ENCODE measurements around the gene EHD2. TPM values are rescaled to one million over a fixed set of nuclear protein-coding genes. Genes with fewer than 3 reads are reported as not detected.

The EHD2 gene
- total RNA-seq, 1 experiment from 2014 or later: 60.5 TPM

GRCh38 chr19:47700934-47701716, 12.1 kb upstream of the EHD2 start:
- H3K9me2 ChIP-seq (ENCODE audit: insufficient read depth): no peaks in the 10 kb centered on the region
- H4K20me1 ChIP-seq (ENCODE audit: insufficient read depth): no peaks in the 10 kb centered on the region
- H2AFZ ChIP-seq (ENCODE audit: low read depth, low read length, poor library complexity, severe bottlenecking): no peak overlapping the region
- H3K9me3 ChIP-seq (ENCODE audit: control insufficient read depth in 1 of 2, insufficient read depth in 1 of 2, low read depth in 1 of 2, low read length in 2 of 2): no peaks in the 10 kb centered on the region
- peaks cover 7 to 10% of the 10 kb centered on the region in 2 experiments; a peak in 3 of 4 replicates for H3K36me3 ChIP-seq (ENCODE audit: control insufficient read depth in 1 of 2, insufficient read depth in 2 of 2, low read length in 2 of 2)
- POLR2A ChIA-PET: no interaction called here
- no peak overlapping the region for H3K9ac ChIP-seq (ENCODE audit: low read length)
- DNase-seq (ENCODE audit: low read depth, low spot score) (no peak), ATAC-seq (no peak)
- no peak overlapping the region for H3K27ac ChIP-seq (ENCODE audit: low read depth, low read length)
- intact Hi-C loops (cut with micrococcal nuclease): no loop called here
- no TSS peak for BruUV-seq (replicated peaks)
- CTCF ChIA-PET: interaction anchor here (1.1 to 2.2 kb wide), 3 partner anchors 12 to 273 kb away, joined by 3 to 10 read pairs (median 3); no protein-coding TSS in a partner anchor
- no peaks in the 10 kb centered on the region for H3K27me3 ChIP-seq (ENCODE audit: insufficient read depth, low read length)
- TF ChIP-seq SRF (IDR thresholded peaks at IDR 0.05; ENCODE audit: low read depth) (no peak), ZNF274 (IDR thresholded peaks at IDR 0.05; ENCODE audit: low read depth, low read length) (no peak), EZH2phosphoT487 (IDR thresholded peaks at IDR 0.05; ENCODE audit: borderline replicate concordance) (no peak), REST (IDR thresholded peaks at IDR 0.05; ENCODE audit: low read depth) (no peak), FOSL1 (IDR thresholded peaks at IDR 0.05; ENCODE audit: low read depth) (no peak), RAD21 (IDR thresholded peaks at IDR 0.05; ENCODE audit: low read depth) (no peak), CEBPB (IDR thresholded peaks at IDR 0.05; ENCODE audit: low read depth) (no peak), YY1 (IDR thresholded peaks at IDR 0.05; ENCODE audit: extremely low read depth, insufficient replicate concordance, low read depth, low read length) (no peak), EZH2 (IDR thresholded peaks at IDR 0.05) (no peak), ZBTB33 (IDR thresholded peaks at IDR 0.05; ENCODE audit: extremely low read depth, insufficient replicate concordance, low read length) (no peak), ELF1 (IDR thresholded peaks at IDR 0.05; ENCODE audit: borderline replicate concordance, low read depth) (no peak), SP1 (IDR thresholded peaks at IDR 0.05; ENCODE audit: low read depth) (no peak), EGR1 (IDR thresholded peaks at IDR 0.05; ENCODE audit: low read depth) (no peak)
- H3K4me2 ChIP-seq (ENCODE audit: low read length): no peak overlapping the region
- no peak overlapping the region for H3K4me3 ChIP-seq (replicated peaks in 1 of 2; ENCODE audit: low read depth in 1 of 2, low read length in 2 of 2)
- no peaks in the 10 kb centered on the region for H3K79me2 ChIP-seq (ENCODE audit: insufficient read depth, low read length)
- peaks cover 3 to 8% of the 10 kb centered on the region in 2 experiments; a peak in 3 of 4 replicates for H3K4me1 ChIP-seq (ENCODE audit: control insufficient read depth in 1 of 2, insufficient read depth in 2 of 2, low read length in 2 of 2)
- RAD21 ChIA-PET (ENCODE audit: low non-redundant PET in 1 of 2, low total read pairs in 2 of 2, uncharacterized antibody in 2 of 2, unreplicated experiment in 2 of 2): no interaction called here

Data from HCT116 (cell line).